RWPE1 (cell line): ENCODE measurements around the gene IFTAP.
"Not testable (repeated sequence)": the region's sequence is repeated elsewhere in the genome, so short reads cannot be mapped to it uniquely, and the experiment has no call there.

ENCODE experiments used
- CTCF ChIA-PET: fragments of 350-600 bp; sonication (Branson Sonifier 250); formaldehyde crosslinking; extraction: SDS; loops from one replicate; lab custom pipeline; 2021; lab: Yijun Ruan, JAX
- POLR2A ChIA-PET: fragments of 400-600 bp; formaldehyde crosslinking; extraction: SDS; loops from one replicate; lab custom pipeline; 2020; ENCODE audit warnings: antibody characterized with exemption; ENCODE audit not compliant: low non-redundant PET; lab: Yijun Ruan, JAX
- DNase-seq: peaks from one replicate; pipeline ENCODE4 v3.0.0; 2012; ENCODE audit warnings: low spot score
- H3K27ac ChIP-seq: fragments of 450-650 bp; 2 replicates; pipeline ENCODE4 v1.5.1; 2017
- TF ChIP-seq, protein P1 (sequence below): fragments of 450-650 bp; conservative IDR thresholded peaks from 2 replicates; pipeline ENCODE4 v1.5.1; 2017; ENCODE audit warnings: low read depth, mild to moderate bottlenecking

Gene IFTAP, protein sequence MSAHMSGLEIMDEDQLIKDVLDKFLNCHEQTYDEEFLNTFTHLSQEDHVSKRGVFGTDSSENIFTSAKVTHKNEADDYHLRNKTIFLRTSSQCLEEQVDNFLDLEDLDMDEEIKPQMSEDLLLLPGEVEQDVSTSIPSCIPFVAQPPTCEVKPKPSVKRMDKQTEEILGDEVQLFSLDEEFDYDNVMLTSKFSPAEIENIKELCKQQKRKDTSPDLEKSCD

DNA sequence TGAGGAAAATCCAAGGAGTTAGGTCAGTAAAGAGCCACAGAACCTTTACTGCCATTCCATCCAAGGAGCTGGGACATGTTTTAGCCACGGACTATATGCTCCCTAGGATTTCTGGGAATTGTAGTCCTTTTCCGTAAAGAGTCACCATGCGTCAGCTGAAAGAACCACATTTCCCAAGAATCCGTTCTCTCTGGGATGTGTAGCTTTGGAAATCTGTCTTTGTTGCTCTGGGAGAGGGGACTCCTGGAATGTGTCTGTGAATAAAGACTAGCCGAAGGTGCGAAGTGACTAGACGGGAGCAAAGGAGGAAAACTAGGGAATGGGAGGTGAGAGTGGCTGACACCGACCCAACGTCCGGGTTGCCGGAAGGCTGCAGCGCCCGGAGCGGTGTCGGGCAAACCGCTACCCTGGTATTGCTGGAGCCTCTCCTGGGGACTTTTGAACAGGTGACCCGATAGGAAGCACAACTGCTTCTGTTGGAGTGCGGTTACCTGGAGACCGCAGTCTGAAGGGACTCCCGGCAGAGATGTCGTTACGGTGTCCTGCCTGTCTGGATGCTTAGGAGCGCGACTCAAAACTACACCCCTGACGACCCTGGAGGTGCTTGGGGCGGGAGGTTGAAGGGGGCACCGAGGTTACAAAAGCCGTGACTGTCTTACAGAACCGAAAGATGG is at the start of gene IFTAP:
Gene IFTAP, plus strand, starts transcription at position 187 of the 674 bp plus-strand sequence. CDS start 15,602 bp downstream, outside the sequence.
- ChIA-PET CTCF (interaction anchor here (0.5 to 0.7 kb wide), 2 partner anchors 26 to 48 kb away, joined by 3 read pairs; no protein-coding TSS in a partner anchor), POLR2A (no interaction called here)
- peak within 1 kb of the TSS; percentile 31; the same call in 1 of the 2 replicates for H3K27ac ChIP-seq
- TF ChIP-seq, protein P1, sequence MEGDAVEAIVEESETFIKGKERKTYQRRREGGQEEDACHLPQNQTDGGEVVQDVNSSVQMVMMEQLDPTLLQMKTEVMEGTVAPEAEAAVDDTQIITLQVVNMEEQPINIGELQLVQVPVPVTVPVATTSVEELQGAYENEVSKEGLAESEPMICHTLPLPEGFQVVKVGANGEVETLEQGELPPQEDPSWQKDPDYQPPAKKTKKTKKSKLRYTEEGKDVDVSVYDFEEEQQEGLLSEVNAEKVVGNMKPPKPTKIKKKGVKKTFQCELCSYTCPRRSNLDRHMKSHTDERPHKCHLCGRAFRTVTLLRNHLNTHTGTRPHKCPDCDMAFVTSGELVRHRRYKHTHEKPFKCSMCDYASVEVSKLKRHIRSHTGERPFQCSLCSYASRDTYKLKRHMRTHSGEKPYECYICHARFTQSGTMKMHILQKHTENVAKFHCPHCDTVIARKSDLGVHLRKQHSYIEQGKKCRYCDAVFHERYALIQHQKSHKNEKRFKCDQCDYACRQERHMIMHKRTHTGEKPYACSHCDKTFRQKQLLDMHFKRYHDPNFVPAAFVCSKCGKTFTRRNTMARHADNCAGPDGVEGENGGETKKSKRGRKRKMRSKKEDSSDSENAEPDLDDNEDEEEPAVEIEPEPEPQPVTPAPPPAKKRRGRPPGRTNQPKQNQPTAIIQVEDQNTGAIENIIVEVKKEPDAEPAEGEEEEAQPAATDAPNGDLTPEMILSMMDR = no peak
- DNase-seq = peak; percentile 87

DNA sequence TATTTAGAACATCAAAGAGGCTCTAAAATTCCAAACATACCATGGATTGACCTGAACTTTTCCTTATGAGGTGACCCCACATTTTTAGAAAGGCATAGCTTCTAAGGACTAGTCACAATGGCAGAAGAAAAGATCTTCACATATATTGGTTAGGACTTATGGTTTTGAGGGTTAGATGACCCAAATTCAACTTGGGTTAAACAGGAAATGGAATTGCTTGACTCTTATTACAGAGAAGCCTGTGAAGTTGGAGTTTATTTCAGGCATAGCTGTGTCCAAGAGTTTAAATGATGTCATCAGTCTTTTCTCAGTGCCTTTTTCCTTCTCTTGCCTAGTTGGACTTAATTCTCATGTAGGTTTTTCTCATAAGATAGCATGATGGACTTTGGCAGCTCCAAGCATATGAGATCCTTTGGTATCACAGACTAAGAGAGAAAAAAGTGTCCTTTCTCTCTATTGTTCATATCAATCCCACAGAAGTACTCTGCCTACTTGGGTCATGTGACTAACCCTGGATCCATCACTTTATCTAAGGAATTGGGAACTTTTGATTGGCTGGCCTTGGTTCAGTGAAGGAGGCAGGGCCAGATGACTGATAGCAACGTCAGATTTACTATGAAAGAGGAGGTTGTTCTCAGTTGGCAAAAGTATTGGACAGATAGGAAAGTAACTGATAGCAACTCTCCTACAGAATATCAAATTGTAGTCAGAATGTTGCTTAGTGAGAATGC is 43.8 kb upstream of the IFTAP start:
- POLR2A ChIA-PET = no interaction called here
- no peak for DNase-seq
- CTCF ChIA-PET = no interaction called here
- H3K27ac ChIP-seq = no peak overlapping the region
- TF ChIP-seq, protein P1 = no peak

DNA sequence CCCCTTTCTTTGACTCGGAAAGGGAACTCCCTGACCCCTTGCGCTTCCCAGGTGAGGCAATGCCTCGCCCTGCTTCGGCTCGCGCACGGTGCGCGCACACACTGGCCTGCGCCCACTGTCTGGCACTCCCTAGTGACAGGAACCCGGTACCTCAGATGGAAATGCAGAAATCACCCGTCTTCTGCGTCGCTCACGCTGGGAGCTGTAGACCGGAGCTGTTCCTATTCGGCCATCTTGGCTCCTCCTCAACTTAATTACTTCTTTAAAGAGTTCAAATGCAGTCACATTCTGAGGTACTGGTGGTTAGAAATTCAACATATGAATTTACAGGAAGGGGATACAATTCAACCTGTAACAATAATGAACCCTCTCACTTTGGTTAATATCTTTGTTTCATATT is 36.9 kb upstream of the IFTAP start:
- DNase-seq, CTCF ChIA-PET, POLR2A ChIA-PET, H3K27ac ChIP-seq: not testable (repeated sequence)

DNA sequence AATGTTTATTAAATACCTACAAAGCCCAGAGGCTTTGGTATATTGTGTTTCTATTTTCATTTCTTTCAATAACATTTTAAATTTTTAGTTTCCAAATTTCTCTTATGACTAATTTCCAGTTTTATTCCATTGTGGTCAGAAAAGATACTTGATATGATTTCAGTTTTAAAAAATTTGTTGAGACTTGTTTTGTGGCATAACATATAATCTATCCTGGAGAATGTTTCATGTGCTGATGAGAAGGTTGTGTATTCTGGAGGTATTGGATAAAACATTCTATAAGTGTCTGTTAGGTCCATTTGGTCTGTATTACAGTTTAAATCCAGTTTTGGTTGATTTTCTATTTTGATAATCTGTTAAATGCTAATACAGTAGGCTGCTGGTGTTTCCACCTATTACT is 36.3 kb upstream of the IFTAP start:
- ChIA-PET POLR2A (no interaction called here), CTCF (no interaction called here)
- H3K27ac ChIP-seq = no peak overlapping the region
- TF ChIP-seq, protein P1 = no peak
- no peak for DNase-seq

DNA sequence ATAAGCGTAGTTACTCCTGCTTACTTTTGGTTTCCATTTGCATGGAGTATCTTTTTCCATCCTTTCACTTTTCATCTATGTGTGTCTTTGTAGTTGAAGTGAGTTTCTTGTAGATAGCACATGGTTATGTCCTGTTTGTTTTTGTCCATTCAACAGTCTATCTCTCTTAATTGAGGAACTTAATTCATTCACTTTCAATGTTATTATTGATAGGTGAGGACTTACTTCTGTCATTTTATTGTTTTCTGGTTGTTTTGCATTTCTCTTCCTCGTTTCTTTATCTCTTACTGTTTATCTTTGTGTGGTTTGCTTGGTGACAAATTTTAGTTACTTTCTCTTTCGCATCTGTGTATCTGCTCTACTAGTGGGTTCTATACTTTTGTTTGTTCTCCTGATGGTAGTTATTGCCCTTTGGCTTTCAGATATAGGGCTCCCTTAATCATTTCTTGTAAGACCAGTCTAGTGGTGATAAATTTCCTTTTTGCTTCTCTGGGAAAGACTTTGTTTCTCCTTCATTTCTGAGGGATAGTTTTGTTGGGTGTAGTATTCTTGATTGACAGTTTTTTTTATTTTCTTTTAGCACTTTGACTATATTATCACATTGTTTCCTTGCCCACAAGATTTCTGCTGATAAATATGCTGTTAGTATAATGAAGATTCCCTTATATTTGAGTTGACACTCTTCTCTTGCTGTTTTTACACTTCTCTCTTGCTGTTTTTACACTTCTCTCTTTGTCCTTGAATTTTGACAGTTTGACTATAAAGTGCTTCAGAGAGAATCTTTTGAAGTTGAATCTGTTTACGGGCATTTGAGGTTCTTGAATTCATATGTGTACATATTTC is 35.5 kb upstream of the IFTAP start:
- CTCF ChIA-PET = no interaction called here
- no peak for DNase-seq
- TF ChIP-seq, protein P1 = no peak
- H3K27ac ChIP-seq = no peak overlapping the region
- POLR2A ChIA-PET = no interaction called here

DNA sequence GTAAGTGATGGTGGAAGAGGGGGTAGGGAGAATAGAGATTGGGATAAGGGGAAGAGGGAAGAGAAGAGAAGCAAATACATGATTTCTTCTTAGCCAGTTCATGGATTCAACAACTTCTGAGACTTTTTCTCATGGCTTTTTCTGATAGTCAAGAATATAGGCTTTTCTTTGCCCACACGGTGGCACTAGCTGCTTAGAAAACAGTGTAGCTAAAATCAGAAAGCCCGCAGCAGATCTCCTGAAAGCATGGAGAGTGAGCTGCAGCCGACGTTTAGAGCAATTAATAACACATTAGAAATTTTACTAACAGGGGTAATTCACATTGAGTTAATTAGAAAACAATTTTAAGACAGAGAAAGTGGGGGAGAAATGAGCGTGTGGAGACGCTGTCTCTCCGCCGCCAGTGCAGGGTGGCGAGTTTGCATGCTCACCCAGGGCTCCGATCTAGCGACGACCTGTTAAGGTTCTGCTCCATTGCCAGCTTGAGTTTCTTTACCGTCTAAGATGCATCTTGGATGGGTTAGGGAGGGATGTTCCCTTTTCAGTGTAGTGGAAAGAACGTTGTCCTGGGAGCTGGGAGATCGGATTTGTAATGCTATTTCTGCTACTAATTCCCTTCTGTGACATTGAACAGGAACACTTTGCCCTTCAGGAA is 29.8 kb upstream of the IFTAP start:
- peak; percentile 30 for DNase-seq
- TF ChIP-seq, protein P1 = peak; percentile 61
- POLR2A ChIA-PET = no interaction called here
- no peak overlapping the region for H3K27ac ChIP-seq
- CTCF ChIA-PET = interaction anchor here (0.6 to 2.6 kb wide), 10 partner anchors 9 to 973 kb away, joined by 3 to 25 read pairs (median 4); no protein-coding TSS in a partner anchor
